T-cell (primary cell): ENCODE results near the gene TSHZ3. TPM values are rescaled to one million over a fixed set of nuclear protein-coding genes. Genes with fewer than 3 reads are reported as not detected.

Source experiments
- ATAC-seq, 4 experiments: fragments of 200-7000 bp in 3 of 4; fragments of 150-1000 bp in 1 of 4; cut with Tn5 transposase; replicated peaks in 1 of 4; 1 replicate in 3 of 4; 2 replicates in 1 of 4; pipeline ENCODE4 v1.10.0; 2021; ENCODE audit warnings: moderate library complexity in 3 of 4, mild to moderate bottlenecking in 2 of 4, moderate number of reproducible peaks in 1 of 4
- CTCF ChIA-PET, 2 donors: fragments of 300-600 bp; sonication (Branson Sonifier 250); formaldehyde crosslinking; loops; one replicate each; lab custom pipeline; 2022; ENCODE audit warnings: antibody characterized with exemption in 2 of 2; lab: Charles Lee
- POLR2A ChIA-PET, 2 donors: fragments of 300-600 bp; sonication (Branson Sonifier 250); formaldehyde crosslinking; loops; one replicate each; lab custom pipeline; 2022; ENCODE audit warnings: antibody characterized with exemption in 2 of 2; lab: Charles Lee
- DNase-seq, 35 experiments: peaks; one replicate each; pipeline versions ENCODE4 v3.0.0 to v3.0.0-alpha.2; 2013 to 2023
- H3K27ac ChIP-seq: one replicate; pipeline ENCODE4 v1.5.1; 2013; ENCODE audit warnings: low read length
- H3K27me3 ChIP-seq, 2 experiments: replicated peaks in 1 of 2; 1 replicate in 1 of 2; 2 replicates in 1 of 2; pipeline versions ENCODE4 v1.6.1 to v1.7.0; 2013; ENCODE audit warnings: low read length in 1 of 2, mixed read lengths in 1 of 2; ENCODE audit not compliant: control insufficient read depth in 2 of 2, insufficient read depth in 2 of 2; ENCODE audit errors: extremely low read depth in 1 of 2
- H3K36me3 ChIP-seq, 2 donors: 1 replicate in 1 of 2; 2 replicates in 1 of 2; pipeline versions ENCODE4 v1.6.1 to v1.7.0; 2013; ENCODE audit warnings: low read length in 1 of 2; ENCODE audit not compliant: control insufficient read depth in 2 of 2, insufficient read depth in 1 of 2; ENCODE audit errors: extremely low read depth in 1 of 2
- H3K4me1 ChIP-seq, 2 experiments: 1 replicate in 1 of 2; 2 replicates in 1 of 2; pipeline versions ENCODE4 v1.6.1 to v1.7.0; 2013; ENCODE audit warnings: low read length in 2 of 2, mixed read lengths in 1 of 2; ENCODE audit not compliant: insufficient read depth in 2 of 2, control insufficient read depth in 1 of 2; ENCODE audit errors: extremely low read depth in 1 of 2
- H3K4me3 ChIP-seq, 2 donors: 1 replicate in 1 of 2; 2 replicates in 1 of 2; pipeline versions ENCODE4 v1.5.1 to v1.7.0; 2013; ENCODE audit warnings: mild to moderate bottlenecking in 2 of 2, low read length in 1 of 2, moderate library complexity in 1 of 2; ENCODE audit not compliant: control insufficient read depth in 1 of 2; ENCODE audit errors: extremely low read depth in 1 of 2
- H3K9me3 ChIP-seq: 2 replicates; pipeline ENCODE4 v1.7.0; 2013
- H3K27ac Mint-ChIP-seq, 2 donors: one replicate each; pipeline ENCODE4 v1.8.0; 2020 to 2021; ENCODE audit warnings: mild to moderate bottlenecking in 2 of 2, mixed read lengths in 2 of 2
- H3K27me3 Mint-ChIP-seq, 2 donors: one replicate each; pipeline ENCODE4 v1.8.0; 2021 to 2022; ENCODE audit warnings: mixed read lengths in 2 of 2
- H3K36me3 Mint-ChIP-seq: one replicate; pipeline ENCODE4 v1.8.0; 2021; ENCODE audit warnings: mixed read lengths
- H3K4me1 Mint-ChIP-seq, 3 donors: one replicate each; pipeline ENCODE4 v1.8.0; 2020 to 2022; ENCODE audit warnings: mixed read lengths in 3 of 3, mild to moderate bottlenecking in 1 of 3
- H3K4me3 Mint-ChIP-seq, 3 donors: one replicate each; pipeline ENCODE4 v1.8.0; 2020 to 2022; ENCODE audit warnings: mild to moderate bottlenecking in 3 of 3, mixed read lengths in 3 of 3, moderate library complexity in 3 of 3
- H3K9me3 Mint-ChIP-seq, 3 donors: one replicate each; pipeline ENCODE4 v1.8.0; 2020 to 2022; ENCODE audit warnings: mixed read lengths in 3 of 3
- WGBS: methylation state at CpG from one replicate; pipeline ENCODE4 v1.1.5; 2013; ENCODE audit warnings: missing lambda C conversion rate; ENCODE audit not compliant: insufficient coverage; 5-methylcytosine and 5-hydroxymethylcytosine counted together
- total RNA-seq, 35 experiments: library from RNA in 6 of 35; stranded (reverse) in 6 of 35; fragments of 120-200 nt in 1 of 35; gene quantifications; one replicate each; pipeline versions ENCODE4 v1.2.1 to v1.2.4 and lab custom pipeline; 2013 to 2026

Gene TSHZ3
- total RNA-seq, 5 donors from 2014 or later (not counting 1 experiment from before 2014, with no cell fraction given) = 0.18 to 1.4 (median 0.54) TPM

DNA sequence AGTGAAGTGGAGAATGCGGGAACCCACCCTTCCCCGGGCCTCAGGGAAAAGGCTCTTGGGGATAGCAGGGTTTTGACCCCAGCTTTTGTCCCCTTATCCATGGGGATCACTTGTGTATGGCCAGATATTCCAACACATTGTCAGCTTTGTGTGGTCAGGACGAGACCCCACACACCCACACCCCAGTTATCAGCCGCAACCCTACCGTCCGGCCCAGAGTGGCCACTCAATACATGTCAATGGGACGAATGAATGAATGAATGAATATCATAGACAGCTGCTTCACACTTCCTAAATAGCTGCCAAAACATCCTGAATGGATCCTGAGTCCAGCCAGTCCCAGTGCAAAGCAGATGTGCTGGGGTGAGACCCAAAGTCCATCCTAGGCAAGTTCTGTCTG, 64.6 kb downstream of the TSHZ3 start:
- Mint-ChIP-seq H3K4me3 (no peak overlapping the region), H3K4me1 (peaks cover 0 to 7% (median 5%) of the 10 kb centered on the region in 3 donors), H3K36me3 (no peaks in the 10 kb centered on the region), H3K27me3 (no peaks in the 10 kb centered on the region), H3K27ac (no peak overlapping the region), H3K9me3 (no peaks in the 10 kb centered on the region)
- 60% methylated on average over 1 of the region's 7 CpGs for WGBS
- Histone ChIP-seq H3K4me3 (no peak overlapping the region), H3K27me3 (peaks cover 0 to 10% of the 10 kb centered on the region in 2 experiments), H3K27ac (no peak overlapping the region), H3K4me1 (peaks cover 0 to 3% of the 10 kb centered on the region in 2 experiments), H3K9me3 (no peaks in the 10 kb centered on the region), H3K36me3 (no peaks in the 10 kb centered on the region)
- CTCF ChIA-PET = no interaction called here
- POLR2A ChIA-PET = no interaction called here
- ATAC-seq (no peak), DNase-seq (no peak)

DNA sequence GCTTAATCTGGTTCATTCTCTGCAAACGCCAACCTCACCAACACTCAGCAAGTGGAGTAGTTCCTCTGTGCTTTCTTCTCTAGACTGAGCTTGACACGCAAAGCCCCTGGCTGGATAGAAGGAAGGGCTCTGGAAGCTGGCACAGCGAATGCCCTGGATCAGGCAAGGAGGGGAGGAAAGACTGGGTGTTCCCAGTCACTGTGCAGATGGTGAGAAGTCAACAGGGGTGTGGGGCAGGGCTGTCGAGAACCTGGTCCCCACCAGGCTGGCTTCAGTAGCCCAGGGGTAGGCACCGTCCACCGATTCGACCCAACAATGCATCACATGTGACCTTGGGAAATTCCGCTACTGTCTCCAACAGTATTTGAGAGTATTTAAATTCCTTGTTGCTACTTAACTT, 65.5 kb downstream of the TSHZ3 start:
- H3K27me3 Mint-ChIP-seq = no peaks in the 10 kb centered on the region
- H3K4me1 ChIP-seq = peaks cover 0 to 3% of the 10 kb centered on the region in 2 experiments
- peaks cover 0 to 7% (median 5%) of the 10 kb centered on the region in 3 donors for H3K4me1 Mint-ChIP-seq
- H3K27ac ChIP-seq = no peak overlapping the region
- H3K27ac Mint-ChIP-seq = no peak overlapping the region
- H3K36me3 Mint-ChIP-seq = no peaks in the 10 kb centered on the region
- H3K36me3 ChIP-seq = no peaks in the 10 kb centered on the region
- no peak for ATAC-seq
- no peak overlapping the region for H3K4me3 Mint-ChIP-seq
- peaks cover 0 to 10% of the 10 kb centered on the region in 2 experiments for H3K27me3 ChIP-seq
- ChIA-PET CTCF (no interaction called here), POLR2A (no interaction called here)
- H3K9me3 ChIP-seq = no peaks in the 10 kb centered on the region
- DNase-seq = no peak
- H3K9me3 Mint-ChIP-seq = no peaks in the 10 kb centered on the region
- 70% methylated on average over 3 of the region's 8 CpGs for WGBS
- no peak overlapping the region for H3K4me3 ChIP-seq

DNA sequence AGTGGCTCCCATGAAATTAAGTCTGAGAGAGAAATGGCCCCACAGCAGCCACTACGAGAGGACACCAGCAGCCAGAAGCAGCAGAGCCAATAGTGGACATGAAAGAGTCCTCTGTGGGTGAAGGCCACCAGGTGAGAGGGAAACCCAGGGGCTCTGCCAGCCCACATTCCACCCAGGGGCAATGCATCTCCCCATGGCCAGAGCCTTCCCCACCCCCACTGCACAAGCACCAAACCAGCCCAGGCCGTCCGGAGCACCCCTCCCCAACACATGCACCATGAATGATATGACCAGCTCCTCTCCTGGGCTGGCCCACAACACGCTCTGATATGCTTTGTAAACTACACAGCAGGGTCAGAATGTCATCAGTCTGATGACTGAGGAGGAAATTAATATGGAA, 66.9 kb downstream of the TSHZ3 start:
- DNase-seq (no peak), ATAC-seq (no peak)
- H3K36me3 ChIP-seq = no peaks in the 10 kb centered on the region
- Mint-ChIP-seq H3K27ac (no peak overlapping the region), H3K9me3 (no peaks in the 10 kb centered on the region), H3K27me3 (no peaks in the 10 kb centered on the region), H3K4me3 (no peak overlapping the region), H3K4me1 (peaks cover 0 to 7% (median 5%) of the 10 kb centered on the region in 3 donors), H3K36me3 (peaks cover under 1% of the 10 kb centered on the region)
- POLR2A ChIA-PET = no interaction called here
- 67% methylated on average over 1 of the region's 4 CpGs for WGBS
- H3K27me3 ChIP-seq = peaks cover 0 to 10% of the 10 kb centered on the region in 2 experiments
- H3K9me3 ChIP-seq = no peaks in the 10 kb centered on the region
- peaks cover 0 to 3% of the 10 kb centered on the region in 2 experiments for H3K4me1 ChIP-seq
- H3K4me3 ChIP-seq = no peak overlapping the region
- H3K27ac ChIP-seq = no peak overlapping the region
- CTCF ChIA-PET = no interaction called here

DNA sequence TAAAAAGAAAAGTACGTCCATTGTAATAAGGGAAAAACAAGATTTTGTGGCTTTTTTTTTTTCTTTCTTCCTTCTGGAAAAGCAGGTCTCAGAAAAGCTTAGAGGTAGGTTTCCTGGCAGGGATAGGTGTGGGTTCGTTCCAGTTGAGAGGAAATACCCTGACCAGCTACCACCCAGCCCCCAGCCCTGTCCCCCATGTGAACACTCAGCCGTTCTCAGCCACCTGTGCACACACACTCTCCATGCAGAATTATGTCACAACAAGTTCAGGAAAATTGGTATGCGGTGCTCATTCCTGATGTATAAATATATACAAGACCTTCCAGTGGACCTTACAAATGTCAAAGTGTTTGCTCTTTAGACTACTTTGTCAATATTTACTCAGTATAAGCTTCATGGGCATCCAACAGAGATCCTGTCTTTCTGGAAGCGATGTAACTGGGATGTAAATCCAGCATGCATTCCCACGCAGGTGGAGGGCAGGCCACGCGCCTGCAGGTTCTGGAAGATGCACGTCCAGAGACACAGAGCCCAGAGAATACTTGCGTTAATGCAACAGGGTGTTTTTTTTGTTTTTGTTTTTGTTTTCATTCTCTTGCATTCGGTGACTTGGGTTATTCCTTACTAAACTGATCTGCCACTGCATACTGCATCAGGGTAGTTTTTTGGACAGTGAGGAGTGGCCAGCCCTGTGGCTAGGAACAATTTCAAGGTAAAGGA, 68.8 kb downstream of the TSHZ3 start:
- CTCF ChIA-PET = no interaction called here
- DNase-seq (no peak), ATAC-seq (no peak)
- WGBS = 81% methylated on average over 9 of the region's 11 CpGs
- no peak overlapping the region for H3K4me3 ChIP-seq
- no peaks in the 10 kb centered on the region for H3K4me1 ChIP-seq
- POLR2A ChIA-PET = no interaction called here
- no peak overlapping the region for H3K27ac ChIP-seq
- H3K36me3 ChIP-seq = no peaks in the 10 kb centered on the region
- Mint-ChIP-seq H3K27ac (no peak overlapping the region), H3K9me3 (no peaks in the 10 kb centered on the region), H3K4me1 (no peaks in the 10 kb centered on the region), H3K4me3 (no peak overlapping the region), H3K27me3 (no peaks in the 10 kb centered on the region), H3K36me3 (peaks cover 4% of the 10 kb centered on the region)
- no peaks in the 10 kb centered on the region for H3K9me3 ChIP-seq
- H3K27me3 ChIP-seq = peaks cover 0 to 10% of the 10 kb centered on the region in 2 experiments

DNA sequence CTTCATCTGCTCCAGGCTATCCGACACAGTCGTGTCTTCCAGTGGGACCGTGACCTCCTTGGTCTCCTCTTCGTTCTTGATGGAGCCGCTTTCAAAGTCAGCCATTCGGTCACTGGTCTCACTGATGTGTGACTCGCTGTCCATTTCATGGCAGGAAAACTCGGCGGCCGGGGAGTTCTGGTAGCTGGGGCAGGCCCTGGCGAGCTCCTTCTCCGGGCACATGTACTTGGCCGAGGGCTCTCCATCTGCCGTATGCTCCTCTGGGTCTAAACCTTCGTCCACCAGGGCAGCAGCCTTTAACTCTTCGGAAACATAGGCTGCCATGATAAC, 69.8 kb downstream of the TSHZ3 start:
- Histone ChIP-seq H3K4me3 (no peak overlapping the region), H3K4me1 (no peaks in the 10 kb centered on the region), H3K36me3 (no peaks in the 10 kb centered on the region), H3K27me3 (peaks cover 0 to 5% of the 10 kb centered on the region in 2 experiments), H3K9me3 (no peaks in the 10 kb centered on the region), H3K27ac (no peak overlapping the region)
- DNase-seq (no peak), ATAC-seq (no peak)
- no peaks in the 10 kb centered on the region for H3K27me3 Mint-ChIP-seq
- H3K36me3 Mint-ChIP-seq = peaks cover 4% of the 10 kb centered on the region
- H3K4me1 Mint-ChIP-seq = no peaks in the 10 kb centered on the region
- POLR2A ChIA-PET = no interaction called here
- H3K9me3 Mint-ChIP-seq = no peaks in the 10 kb centered on the region
- no peak overlapping the region for H3K27ac Mint-ChIP-seq
- 94% methylated on average over 14 of the region's 16 CpGs for WGBS
- no peak overlapping the region for H3K4me3 Mint-ChIP-seq
- CTCF ChIA-PET = no interaction called here

DNA sequence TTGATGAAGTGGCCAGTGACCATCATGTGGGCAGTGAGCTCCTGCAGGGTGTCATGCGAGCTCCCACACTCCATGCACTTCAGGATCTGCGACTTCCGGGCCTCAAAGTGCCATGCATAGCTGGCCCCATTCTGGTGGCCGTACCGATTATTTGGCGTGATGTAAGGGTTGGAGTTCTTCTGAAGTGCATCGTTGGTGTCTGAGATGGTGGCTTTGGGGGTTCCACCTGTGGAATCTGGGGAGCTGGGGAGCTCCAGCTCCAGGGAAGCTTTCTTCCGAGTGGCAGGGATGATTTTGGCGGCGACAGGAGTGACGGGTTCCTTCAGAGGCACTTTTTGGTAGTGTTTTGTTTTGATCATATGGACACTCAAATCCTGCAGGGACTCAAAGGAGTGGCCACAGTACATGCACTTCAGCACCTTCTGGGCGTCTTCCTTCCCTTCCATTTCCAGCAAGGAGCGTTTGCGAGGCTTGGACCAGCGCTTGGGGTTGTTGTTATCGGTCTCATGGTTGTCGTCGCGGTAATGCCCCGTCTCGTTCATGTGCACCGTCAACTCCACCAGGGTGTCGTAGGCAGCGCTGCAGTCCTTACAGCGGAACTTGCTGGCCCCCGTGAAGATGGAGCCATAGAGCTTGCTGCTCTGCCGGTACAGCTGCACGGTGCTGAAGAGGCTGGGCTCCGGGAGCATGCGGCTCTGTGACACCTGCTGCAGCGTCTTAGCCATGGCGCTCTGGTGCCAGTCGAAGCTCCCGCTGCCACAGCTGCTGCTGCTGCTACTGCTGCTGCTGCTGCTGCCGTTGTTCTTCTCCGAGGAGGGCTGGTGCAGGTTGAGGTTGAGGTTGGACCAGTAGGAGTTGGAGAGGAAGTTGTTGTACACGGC, 70.4 kb downstream of the TSHZ3 start:
- H3K9me3 Mint-ChIP-seq = no peaks in the 10 kb centered on the region

More for the DNA sequence above, 70.4 kb downstream of the TSHZ3 start:
- Mint-ChIP-seq H3K4me1 (no peaks in the 10 kb centered on the region), H3K27ac (no peak overlapping the region), H3K27me3 (no peaks in the 10 kb centered on the region), H3K36me3 (peaks cover 4% of the 10 kb centered on the region), H3K4me3 (no peak overlapping the region)
- 94% methylated on average over 30 of the region's 37 CpGs for WGBS
- ChIA-PET POLR2A (no interaction called here), CTCF (no interaction called here)
- no peak overlapping the region for H3K4me3 ChIP-seq
- ATAC-seq (no peak), DNase-seq (no peak)
- no peaks in the 10 kb centered on the region for H3K4me1 ChIP-seq
- H3K9me3 ChIP-seq = no peaks in the 10 kb centered on the region
- no peak overlapping the region for H3K27ac ChIP-seq
- no peaks in the 10 kb centered on the region for H3K36me3 ChIP-seq
- H3K27me3 ChIP-seq = peaks cover 0 to 3% of the 10 kb centered on the region in 2 experiments
